T-helper 9 cell (primary cell): ENCODE results near the gene ACIN1.

Experiments
- DNase-seq: peaks from one replicate; pipeline ENCODE4 v3.0.0-alpha.2; 2020

The ACIN1 gene

DNA sequence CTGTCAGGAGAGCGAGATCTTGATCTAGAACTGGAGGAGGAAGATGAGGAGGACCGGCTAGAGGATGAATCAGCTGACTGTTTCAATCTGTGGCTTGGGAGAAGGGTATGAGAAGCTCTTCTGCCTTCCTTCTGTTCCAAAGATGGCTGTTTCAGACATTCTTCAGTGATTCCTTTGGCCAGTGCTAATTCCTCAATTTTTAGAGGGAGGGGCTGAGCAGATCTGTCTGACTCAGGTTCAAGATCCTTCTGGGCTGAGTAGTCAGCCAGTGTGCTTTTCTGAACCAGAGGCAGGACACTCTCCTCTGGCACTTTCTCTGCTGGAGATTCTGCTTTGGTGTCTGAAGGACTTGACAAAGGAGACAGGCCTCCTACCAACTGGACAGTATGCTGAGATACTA is 15.2 kb downstream of the ACIN1 start:
- DNase-seq, result no peak

DNA sequence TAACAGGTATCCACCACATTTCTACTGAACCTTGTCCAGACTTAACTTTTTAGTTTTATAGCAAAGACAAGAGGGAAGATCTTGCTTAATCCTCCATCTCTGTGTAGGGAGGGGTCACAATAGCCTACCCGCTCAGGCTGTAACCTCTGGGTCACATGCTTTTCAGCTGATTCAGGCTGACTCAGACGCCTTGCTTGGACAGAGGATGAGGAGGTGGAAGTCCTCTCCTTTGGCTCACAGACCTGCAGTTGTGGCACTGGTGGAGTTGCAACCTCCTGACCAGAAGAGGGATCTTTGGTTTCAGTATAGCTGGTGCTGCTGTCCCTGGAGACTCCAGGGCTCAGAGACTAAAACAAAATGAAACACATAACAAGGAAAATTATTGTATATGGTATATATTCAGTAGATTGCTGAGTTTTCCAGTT is 16.2 kb downstream of the ACIN1 start:
- no peak for DNase-seq

GRCh38 chr14:23077962-23078361 is 17.0 kb downstream of the ACIN1 start:
- no peak for DNase-seq

DNA sequence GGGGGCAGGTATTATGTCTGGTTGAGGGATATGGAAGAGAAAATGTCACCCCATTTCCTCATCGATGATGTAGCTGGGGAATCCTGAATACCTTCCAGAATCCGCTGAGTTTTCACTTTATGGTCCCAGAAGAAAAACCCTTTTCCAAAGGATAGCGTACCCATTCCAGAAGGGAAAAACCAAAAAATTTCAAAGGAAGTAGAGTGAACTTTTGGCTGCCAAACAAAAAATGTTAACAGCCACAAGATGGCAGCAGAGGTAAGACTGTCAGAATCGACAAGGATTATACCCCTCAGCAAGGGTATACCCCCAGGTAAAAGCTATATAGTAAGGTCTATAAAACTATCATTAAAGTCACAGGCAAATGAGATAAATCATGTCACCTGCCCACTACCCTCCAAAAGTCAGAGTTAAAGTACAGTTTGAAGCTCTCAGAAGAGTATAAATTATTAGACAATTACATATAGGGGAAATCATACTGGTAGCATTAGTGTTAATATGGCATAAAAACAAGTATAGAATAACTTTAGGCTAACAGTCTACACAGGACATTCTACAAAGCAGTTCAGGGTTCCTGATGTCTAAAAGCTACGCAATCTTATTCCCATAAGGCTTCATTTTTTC is 18.0 kb downstream of the ACIN1 start:
- no peak for DNase-seq

GRCh38 chr14:23074906-23075305 is 20.0 kb downstream of the ACIN1 start:
- no peak for DNase-seq

- no peak for DNase-seq
Observed at GRCh38 chr14:23071921-23072539, 22.9 kb downstream of the ACIN1 start.

DNA sequence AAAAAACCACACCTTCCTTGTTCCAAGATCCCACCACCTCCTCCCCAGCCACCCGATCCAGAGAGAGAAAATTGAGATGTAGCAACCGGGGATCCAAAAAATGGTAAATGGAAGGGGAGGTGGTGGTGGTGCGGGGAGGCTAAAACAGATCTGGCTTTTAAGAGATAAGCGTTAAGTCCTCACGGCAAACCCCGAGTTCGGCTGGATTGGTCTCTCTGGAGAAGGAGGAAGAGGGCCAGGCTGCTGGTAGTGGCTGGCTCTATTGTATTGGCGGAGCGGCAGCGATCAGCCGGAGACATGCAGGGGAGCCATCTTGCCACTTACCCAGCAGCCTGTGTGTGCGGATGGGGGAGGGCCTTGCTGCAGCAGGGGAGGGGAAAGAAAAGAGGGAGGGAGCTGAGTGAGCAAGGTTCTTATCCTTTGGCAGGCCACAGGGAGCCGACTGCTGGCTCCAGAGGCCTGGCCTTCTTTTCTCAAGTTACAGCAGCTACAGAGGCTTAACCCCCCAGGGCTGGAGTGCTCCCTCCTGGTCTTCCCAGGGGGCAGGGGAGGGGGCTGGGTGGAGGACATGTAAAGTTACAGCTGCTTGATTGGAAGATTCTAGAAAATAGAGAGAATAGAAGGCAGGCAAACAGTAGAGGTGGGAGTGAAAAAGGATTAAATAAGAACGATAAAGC is 23.6 kb downstream of the ACIN1 start:
- DNase-seq, result peak; percentile 62

GRCh38 chr14:23070262-23071129 is 24.4 kb downstream of the ACIN1 start:
- no peak for DNase-seq

DNA sequence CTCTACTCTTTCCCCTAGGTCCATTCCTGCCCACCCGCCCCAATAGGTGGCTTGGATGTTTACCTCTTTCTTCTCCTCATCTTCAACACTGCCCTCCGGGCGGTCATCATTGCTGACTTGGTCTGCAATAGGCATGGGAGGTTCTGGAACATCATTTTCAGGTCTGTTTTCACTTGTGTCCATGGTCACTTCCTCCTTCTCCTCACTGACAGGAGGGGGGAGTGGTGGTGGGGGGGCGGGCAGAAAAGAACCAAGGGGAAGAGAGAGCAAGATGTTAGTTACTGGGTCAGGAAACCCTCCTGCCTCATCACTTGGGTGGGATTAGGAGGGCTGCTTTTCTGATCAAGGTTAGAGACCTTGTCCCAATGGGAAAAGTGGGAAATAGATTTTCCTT is 25.5 kb downstream of the ACIN1 start:
- no peak for DNase-seq

DNA sequence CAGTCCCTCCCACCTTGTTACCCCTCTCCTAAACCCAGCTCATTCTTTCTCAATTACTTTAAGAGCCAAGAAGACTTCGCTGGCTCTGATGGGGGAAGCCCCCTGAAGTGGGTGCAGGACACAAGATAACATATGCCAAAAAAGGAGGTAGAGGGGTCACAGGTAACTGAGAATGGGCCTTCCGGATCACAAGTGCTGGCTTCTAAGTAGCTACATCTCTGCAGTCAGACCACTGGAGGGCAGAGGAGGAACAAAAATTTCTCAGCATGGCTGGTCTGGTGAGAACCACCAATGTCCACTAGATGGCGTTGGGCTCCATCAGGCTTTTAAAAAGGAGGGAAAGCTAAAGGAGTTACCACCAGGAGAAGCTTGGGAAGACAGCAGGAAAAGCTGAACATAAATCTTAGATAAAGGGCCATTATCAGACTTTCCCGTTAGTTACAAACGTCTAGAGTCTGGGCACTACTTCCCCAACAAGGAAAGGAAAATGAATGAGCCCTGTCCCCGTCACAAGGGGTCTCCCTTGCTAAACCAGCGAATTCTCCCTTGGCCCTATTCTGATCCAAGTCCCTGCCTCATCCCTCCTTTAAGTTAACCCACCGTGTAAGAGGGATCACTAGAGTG is 26.0 kb downstream of the ACIN1 start:
- DNase-seq, result peak; percentile 57

- DNase-seq, result no peak
Observed at GRCh38 chr14:23067847-23068788, 26.8 kb downstream of the ACIN1 start.

DNA sequence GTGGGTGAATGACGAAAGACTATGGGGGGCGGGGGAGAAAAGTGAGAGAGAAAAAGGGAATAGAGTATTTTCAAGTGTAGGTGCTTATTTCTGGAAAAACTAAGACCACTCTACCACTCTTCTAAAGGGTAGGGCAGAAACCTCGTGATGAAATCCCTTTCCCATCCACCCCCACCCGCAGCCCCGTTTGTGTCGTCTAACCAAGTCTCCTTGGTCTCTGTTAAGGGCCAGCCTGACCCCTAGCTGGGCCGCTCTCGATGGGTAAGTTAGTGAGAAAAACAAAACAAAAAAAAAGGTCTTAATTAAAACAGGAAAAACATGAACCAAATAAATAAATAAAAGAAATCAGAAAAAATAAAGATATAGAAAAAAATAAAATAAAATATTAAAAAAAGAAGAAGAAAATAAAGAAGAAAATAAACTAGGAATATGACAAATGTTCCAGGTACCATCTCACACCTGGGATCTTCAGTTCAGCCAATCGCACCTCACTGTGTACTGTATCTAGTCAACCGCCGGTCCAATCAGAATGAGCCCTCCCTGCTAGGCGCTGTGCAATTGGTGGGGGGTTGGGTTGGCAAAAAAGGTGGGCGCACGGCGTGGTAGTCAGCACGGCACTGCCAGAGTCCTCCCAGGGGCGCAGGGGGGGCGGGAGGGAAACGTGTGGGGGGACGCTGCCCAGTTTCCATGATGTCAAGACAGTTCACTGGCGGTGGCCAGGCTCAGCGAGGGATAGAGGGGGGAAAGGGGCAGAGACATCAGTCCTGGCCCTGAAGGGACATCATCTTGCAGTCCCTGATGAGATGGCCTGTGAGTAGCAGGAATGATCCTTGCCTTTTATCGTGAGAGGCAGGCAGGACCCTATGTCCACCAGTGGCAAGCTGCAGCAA is 27.8 kb downstream of the ACIN1 start:
- DNase-seq, result no peak

- no peak for DNase-seq
Observed at GRCh38 chr14:23066368-23066767, 28.6 kb downstream of the ACIN1 start.

DNA sequence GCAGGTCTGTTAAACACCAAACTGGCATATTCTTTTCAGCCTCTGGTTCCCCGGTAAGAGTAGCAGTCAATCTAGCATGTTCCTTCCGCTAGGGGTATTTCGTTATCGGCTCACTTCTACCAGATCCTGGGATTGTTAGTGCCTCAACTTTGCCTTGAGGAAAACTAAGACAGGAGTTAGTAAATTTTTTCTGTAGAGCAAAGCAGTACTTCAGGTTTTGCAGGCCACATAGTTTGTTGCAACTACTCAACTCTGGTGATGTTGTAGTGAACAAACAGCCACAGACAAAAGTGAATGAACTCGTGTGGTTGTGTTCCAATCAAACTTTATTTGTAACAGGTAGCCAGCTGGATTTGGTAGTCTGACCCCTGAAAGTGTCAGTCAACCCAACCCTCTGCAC is 31.3 kb downstream of the ACIN1 start:
- no peak for DNase-seq

DNA sequence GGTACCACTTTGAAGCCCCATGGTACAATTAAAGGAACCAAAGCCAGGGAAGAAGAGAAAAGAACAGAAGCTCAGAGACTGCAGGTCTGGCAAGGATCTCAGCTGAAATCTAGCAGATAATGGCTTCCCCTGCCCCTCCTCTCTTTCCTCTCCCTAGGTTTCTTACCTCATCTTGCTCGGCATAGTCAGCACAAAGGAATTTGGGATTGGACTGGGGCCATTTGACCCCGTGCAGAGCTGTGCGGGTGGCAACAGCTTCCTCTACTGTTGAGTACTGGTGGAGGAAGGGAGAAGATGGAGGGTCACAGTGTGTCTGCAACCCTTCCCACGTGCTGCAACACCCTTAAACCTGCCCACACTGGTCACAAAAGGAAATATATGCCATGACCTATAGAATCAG is 32.9 kb downstream of the ACIN1 start:
- DNase-seq, result no peak

GRCh38 chr14:23060536-23061260 is 34.2 kb downstream of the ACIN1 start:
- no peak for DNase-seq

DNA sequence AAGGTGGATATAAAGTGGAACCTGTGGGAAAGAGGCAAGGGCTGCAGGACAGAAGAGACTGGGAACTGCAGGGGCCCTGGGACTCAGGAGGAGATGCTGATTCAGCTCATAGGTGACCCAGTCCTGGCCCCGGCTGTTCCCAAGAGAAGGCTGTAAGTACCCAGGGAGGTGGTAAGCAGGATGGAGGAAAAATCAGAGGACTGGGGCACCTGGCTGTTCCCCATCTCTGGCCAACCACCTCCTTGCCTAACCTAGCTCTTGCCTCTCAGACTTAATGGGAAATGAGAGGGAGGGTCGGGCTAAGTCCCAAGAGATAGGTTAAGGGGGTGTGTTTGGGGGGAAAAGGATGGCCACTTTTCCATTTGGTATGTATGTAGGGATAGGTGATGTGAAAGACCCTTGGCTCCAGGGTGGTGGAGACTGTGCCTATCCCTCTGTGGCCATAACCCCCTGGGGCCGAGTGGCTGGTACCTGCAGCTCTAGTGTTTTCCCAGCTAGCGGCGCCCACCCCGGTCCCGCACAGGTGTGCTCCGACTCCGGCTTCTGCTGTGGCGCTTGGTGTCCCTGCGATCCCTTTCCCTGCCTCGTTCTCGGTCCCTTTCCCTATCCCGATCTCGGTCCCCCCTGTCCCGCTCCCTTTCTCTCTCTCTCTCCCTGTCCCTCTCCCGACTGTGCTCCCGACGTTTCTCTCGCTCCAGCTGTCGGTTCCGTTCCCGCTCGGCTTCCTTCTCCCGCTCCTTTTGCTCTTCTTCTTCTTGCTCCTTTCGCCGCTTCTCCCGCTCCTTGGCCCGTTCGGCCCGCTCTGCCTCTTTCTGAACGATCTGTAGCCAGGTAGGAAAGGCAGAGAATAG is 36.1 kb downstream of the ACIN1 start:
- no peak for DNase-seq

- peak; percentile 87 for DNase-seq
Observed at GRCh38 chr14:23057757-23058653, 36.9 kb downstream of the ACIN1 start.
